ENCODE data around the gene DGLUCY. TPM values are rescaled to one million over a fixed set of nuclear protein-coding genes. Genes with fewer than 3 reads are reported as not detected.

DGLUCY gene
- total RNA-seq, 4 donors from 2014 or later, result 30.7 to 56.5 (median 38.9) TPM

- TF ChIP-seq CTCF (IDR thresholded peaks at IDR 0.05; ENCODE audit: low read depth), result no peak
Observed at GRCh38 chr14:91245029-91245428, 131.2 kb downstream of the DGLUCY start.

- TF ChIP-seq CTCF (IDR thresholded peaks at IDR 0.05; ENCODE audit: low read depth), result no peak
Observed at GRCh38 chr14:91246051-91246852, 132.4 kb downstream of the DGLUCY start.

GRCh38 chr14:91249841-91250616, 136.2 kb downstream of the DGLUCY start:
- no peak for TF ChIP-seq CTCF (IDR thresholded peaks at IDR 0.05; ENCODE audit: low read depth)

- TF ChIP-seq CTCF (IDR thresholded peaks at IDR 0.05; ENCODE audit: low read depth), result no peak
Observed at GRCh38 chr14:91250912-91251311, 137.0 kb downstream of the DGLUCY start.

- TF ChIP-seq CTCF (IDR thresholded peaks at IDR 0.05; ENCODE audit: low read depth), result no peak
Observed at GRCh38 chr14:91252871-91253794, 139.3 kb downstream of the DGLUCY start.

GRCh38 chr14:91253795-91254323, 140.0 kb downstream of the DGLUCY start:
- no peak for TF ChIP-seq CTCF (IDR thresholded peaks at IDR 0.05; ENCODE audit: low read depth)
